Right lobe of liver (tissue), 6 donors: ENCODE results near the gene GNG5. TPM values are rescaled to one million over a fixed set of nuclear protein-coding genes. Genes with fewer than 3 reads are reported as not detected.

Source experiments
- ATAC-seq, 4 donors: fragments of 200-7000 bp; cut with Tn5 transposase; one replicate each; pipeline ENCODE4 v1.9.1; 2020; ENCODE audit warnings: mild to moderate bottlenecking in 4 of 4, moderate library complexity in 4 of 4
- DNase-seq, 3 donors: peaks; one replicate each; pipeline ENCODE4 v3.0.0-alpha.2; 2020
- H3K27ac ChIP-seq, 3 donors: fragments of 200-600 bp; one replicate each; pipeline ENCODE4 v1.8.0; 2022
- H3K27me3 ChIP-seq, 2 donors: fragments of 200-600 bp; one replicate each; pipeline ENCODE4 v1.8.0; 2022
- H3K36me3 ChIP-seq, 4 donors: fragments of 200-600 bp; sonication (generic) in 1 of 4; one replicate each; pipeline versions ENCODE4 v1.5.1 to v1.8.0; 2017 to 2022; ENCODE audit warnings: control low read depth in 1 of 4
- H3K4me1 ChIP-seq, 4 donors: fragments of 200-600 bp; sonication (generic) in 1 of 4; one replicate each; pipeline versions ENCODE4 v1.5.1 to v1.8.0; 2017 to 2022; ENCODE audit warnings: control low read depth in 1 of 4
- H3K4me3 ChIP-seq, 3 donors: fragments of 200-600 bp; one replicate each; pipeline ENCODE4 v1.8.0; 2022
- H3K9me3 ChIP-seq, 4 donors: fragments of 200-600 bp; sonication (generic) in 1 of 4; one replicate each; pipeline versions ENCODE4 v1.5.1 to v1.8.0; 2017 to 2022; ENCODE audit warnings: control low read depth in 1 of 4
- POLR2A ChIP-seq: fragments of 450-650 bp; IDR thresholded peaks from one replicate; pipeline ENCODE4 v1.6.1; 2017; ENCODE audit warnings: antibody characterized with exemption, mild to moderate bottlenecking
- WGBS: methylation state at CpG from one replicate; pipeline ENCODE4 v1.1.6; 2018; ENCODE audit warnings: low coverage, low lambda C conversion rate; ENCODE audit not compliant: insufficient coverage; ENCODE audit errors: missing lambda C conversion rate; 5-methylcytosine and 5-hydroxymethylcytosine counted together
- intact Hi-C, 2 donors: fragments of 100-400 bp; cut with DNase I; formaldehyde crosslinking; loops; one replicate each; pipeline versions ENCODE4 v1.11.2 to v1.14.1; 2022
- total RNA-seq, 6 experiments: library from RNA; depleted of rRNA in 2 of 6; stranded (reverse); fragments of >200 nt in 2 of 6; fragmentation: NEBNext Ultra II Directional in 3 of 6; extraction: Animal tissue kit (Norgen Biotek cat#: 25700) in 3 of 6; gene quantifications; one replicate each; pipeline versions ENCODE4 v1.1.0 to v1.2.4, GENCODE V29; 2016 to 2023
- TF ChIP-seq, protein P1 (sequence below), 4 donors: fragments of 200-600 bp in 3 of 4; fragments of 450-650 bp in 1 of 4; IDR thresholded peaks; one replicate each; pipeline versions ENCODE4 v1.5.1 to v1.8.0; 2016 to 2022; ENCODE audit warnings: antibody characterized with exemption in 4 of 4, mild to moderate bottlenecking in 2 of 4
- donor health status: DM: no; HTN: yes; CAD: no.
- donor health status: DM: no; HTN: no; CAD: no.
- donor health status: DM: no; HTN: no; CAD: no.
- donor health status: DM: no; HTN: yes; CAD: no.
- donor health status: DM: no; HTN: yes; CAD: no.

The GNG5 gene
- total RNA-seq, 6 experiments from 2014 or later = 44.5 to 85.0 (median 54.6) TPM

DNA sequence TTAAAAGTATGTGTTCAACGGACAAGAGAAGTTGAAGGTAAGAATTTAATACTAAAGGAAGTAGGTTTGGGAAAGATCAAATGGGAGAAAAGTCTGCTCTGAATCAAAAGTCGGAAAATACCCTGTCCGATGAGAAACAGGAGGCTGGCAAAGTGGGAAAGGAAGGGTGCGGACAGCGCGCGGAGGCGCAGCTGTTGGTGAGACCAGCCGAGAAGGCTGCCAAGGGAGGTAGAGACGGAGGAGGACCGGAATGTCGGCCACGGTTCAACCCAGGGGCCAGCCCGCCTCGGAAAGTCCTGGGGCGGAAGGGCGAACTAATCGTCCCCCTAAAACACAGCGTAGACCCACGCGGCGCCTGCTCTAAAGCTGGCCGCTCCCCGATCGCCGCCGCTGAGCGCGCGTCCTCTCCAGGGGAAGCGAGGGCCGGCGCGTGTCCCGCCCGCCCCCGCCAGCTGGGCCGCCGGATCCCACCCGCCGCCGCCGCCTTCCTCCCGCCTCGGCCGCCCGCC is 834 bp downstream of the GNG5 start:
- Histone ChIP-seq H3K4me1 (peaks cover 0 to 47% (median 6%) of the 10 kb centered on the region in 4 donors), H3K36me3 (peaks cover 0 to 6% (median under 1%) of the 10 kb centered on the region in 4 donors), H3K27ac (peak overlapping the region; percentile 97 to 99 (median 98)), H3K4me3 (peak overlapping the region; percentile 68 to 90 (median 85)), H3K27me3 (no peaks in the 10 kb centered on the region), H3K9me3 (no peaks in the 10 kb centered on the region)
- TF ChIP-seq, protein P1, sequence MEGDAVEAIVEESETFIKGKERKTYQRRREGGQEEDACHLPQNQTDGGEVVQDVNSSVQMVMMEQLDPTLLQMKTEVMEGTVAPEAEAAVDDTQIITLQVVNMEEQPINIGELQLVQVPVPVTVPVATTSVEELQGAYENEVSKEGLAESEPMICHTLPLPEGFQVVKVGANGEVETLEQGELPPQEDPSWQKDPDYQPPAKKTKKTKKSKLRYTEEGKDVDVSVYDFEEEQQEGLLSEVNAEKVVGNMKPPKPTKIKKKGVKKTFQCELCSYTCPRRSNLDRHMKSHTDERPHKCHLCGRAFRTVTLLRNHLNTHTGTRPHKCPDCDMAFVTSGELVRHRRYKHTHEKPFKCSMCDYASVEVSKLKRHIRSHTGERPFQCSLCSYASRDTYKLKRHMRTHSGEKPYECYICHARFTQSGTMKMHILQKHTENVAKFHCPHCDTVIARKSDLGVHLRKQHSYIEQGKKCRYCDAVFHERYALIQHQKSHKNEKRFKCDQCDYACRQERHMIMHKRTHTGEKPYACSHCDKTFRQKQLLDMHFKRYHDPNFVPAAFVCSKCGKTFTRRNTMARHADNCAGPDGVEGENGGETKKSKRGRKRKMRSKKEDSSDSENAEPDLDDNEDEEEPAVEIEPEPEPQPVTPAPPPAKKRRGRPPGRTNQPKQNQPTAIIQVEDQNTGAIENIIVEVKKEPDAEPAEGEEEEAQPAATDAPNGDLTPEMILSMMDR (IDR thresholded peaks at IDR 0.05) = no peak
- no peak for TF ChIP-seq POLR2A
- ATAC-seq (peak; percentile 47 to 65 (median 60)), DNase-seq (peak in 2 of 3 donors; percentile 69 to 80)
- under 1% methylated on average over 17 of the region's 47 CpGs for WGBS
- intact Hi-C loops = loop anchor here in 1 of 2 donors (10.0 kb wide), 1 partner anchor 69 kb away; the partner anchor contains the start of gene CTBS

DNA sequence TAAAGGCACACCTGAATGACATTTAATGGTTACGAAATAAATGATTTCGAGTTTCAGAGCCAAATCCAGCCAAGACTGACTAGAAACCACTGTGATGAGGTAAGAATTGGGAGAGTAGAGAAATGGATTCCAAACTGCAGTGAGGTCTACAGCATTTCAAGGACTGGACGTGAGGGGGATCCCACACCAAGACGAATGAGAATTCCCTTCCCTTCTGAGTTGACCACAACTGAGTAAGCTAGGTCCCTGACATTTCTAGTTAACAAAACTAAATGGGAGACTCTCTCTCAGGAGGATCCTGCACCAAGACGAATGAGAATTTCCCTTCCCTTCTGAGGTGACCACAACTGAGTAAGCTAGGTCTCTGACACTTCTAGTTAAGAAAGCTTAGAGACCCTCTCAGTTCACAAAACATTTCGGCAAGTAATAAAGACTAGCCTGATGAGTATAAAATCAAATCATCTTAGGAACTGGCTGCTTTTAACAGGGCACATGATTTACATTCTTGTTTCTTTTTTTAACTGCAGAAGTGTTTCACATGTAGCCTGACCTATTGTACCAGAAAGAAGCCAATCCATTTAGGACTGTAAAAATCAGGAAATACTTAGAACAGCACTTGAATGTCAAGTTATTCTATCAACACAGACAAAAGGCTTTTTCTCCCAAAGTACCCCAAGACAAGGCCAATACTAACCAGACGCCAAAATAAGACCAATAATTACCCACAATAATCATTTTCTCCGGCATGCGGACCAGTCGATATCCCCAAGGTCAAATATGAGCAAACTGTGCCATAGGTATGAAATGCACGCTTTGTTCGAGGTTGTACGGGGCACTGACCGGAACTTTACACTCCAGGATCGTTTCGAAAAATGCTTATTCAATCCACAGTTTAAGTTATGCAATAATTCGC is 1.5 kb downstream of the GNG5 start:
- Histone ChIP-seq H3K4me1 (peaks cover 0 to 47% (median 6%) of the 10 kb centered on the region in 4 donors), H3K27ac (peak overlapping the region; percentile 97 to 99 (median 98)), H3K36me3 (peaks cover 0 to 13% (median 4%) of the 10 kb centered on the region in 4 donors), H3K9me3 (no peaks in the 10 kb centered on the region), H3K4me3 (peak overlapping the region; percentile 68 to 90 (median 85)), H3K27me3 (no peaks in the 10 kb centered on the region)
- intact Hi-C loops = loop anchor here in 1 of 2 donors (10.0 kb wide), 1 partner anchor 70 kb away; the partner anchor contains the start of gene CTBS
- ATAC-seq (peak in 3 of 4 donors; percentile 7 to 46 (median 22)), DNase-seq (peak in 1 of 3 donors; percentile 58)
- peak; percentile 48 for TF ChIP-seq POLR2A
- TF ChIP-seq, protein P1 (IDR thresholded peaks at IDR 0.05) = no peak
- 3% methylated on average over 17 of the region's 17 CpGs for WGBS

DNA sequence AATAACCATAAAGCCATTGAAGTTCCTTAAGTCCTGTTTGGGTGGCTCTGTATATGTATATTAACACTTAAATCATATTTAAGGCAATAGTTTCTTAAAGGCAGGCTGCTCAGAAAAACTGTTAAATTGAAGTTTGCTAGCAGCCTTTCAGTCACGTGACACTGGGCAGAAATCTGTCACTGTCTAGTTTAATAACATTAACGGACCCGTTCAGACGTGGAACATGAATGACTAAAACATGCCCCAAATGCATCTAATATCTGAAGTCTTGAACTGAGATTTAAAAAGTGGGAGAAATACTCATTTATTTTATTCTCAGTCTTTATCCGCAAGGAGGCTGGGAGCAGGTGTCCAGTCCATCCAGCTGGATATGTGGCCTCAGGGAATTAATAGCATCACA is 3.5 kb downstream of the GNG5 start:
- ATAC-seq (no peak), DNase-seq (no peak)
- 37% methylated on average over 5 of the region's 5 CpGs for WGBS
- Histone ChIP-seq H3K9me3 (no peaks in the 10 kb centered on the region), H3K36me3 (peaks cover 2 to 30% (median 12%) of the 10 kb centered on the region in 4 donors), H3K4me1 (peaks cover 0 to 46% (median 11%) of the 10 kb centered on the region in 4 donors), H3K4me3 (no peak overlapping the region), H3K27ac (no peak overlapping the region), H3K27me3 (no peaks in the 10 kb centered on the region)
- intact Hi-C loops = loop anchor here in 1 of 2 donors (10.0 kb wide), 1 partner anchor 72 kb away; the partner anchor contains the start of gene CTBS
- TF ChIP-seq POLR2A = no peak
- TF ChIP-seq, protein P1 (IDR thresholded peaks at IDR 0.05) = no peak

DNA sequence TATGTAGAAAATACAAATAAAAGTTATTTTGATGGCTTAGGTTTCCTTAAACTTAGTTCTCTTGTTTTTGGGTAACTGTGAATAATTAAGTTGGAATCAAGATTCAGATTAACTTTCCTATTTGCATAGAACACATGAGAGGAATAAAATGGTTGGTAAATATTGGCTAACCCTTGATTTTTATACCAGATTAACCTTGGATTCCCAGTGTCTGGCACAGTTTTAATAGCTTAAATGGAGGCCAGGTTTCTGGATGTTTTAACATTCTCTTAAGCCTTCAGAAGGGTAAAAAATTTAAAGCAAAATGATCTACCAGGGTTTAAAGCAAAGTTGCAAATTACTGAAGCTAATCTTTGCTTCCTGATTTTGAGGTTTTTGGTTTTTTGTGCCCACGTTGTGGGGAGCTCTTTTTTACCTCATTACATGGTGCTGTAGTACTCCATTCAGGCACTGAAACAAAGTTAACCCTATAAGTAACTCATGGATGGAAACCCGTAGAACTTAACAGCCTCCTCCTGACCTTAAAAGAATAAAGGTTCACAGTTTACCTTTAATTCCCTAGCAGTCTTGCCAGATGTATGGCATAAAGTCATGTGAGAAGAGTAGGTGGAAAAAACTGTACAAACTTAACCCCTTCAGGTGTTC is 8.6 kb downstream of the GNG5 start:
- H3K36me3 ChIP-seq = peaks cover 3 to 52% (median 27%) of the 10 kb centered on the region in 4 donors
- no peak for DNase-seq
- H3K27me3 ChIP-seq = no peaks in the 10 kb centered on the region
- intact Hi-C loops = no loop called here
- WGBS = 35% methylated on average over 2 of the region's 2 CpGs
- H3K4me3 ChIP-seq = no peak overlapping the region
- peak in 3 of 4 donors; percentile 49 to 63 (median 57) for ATAC-seq
- peak overlapping the region in 1 of 3 donors; percentile 7 for H3K27ac ChIP-seq
- H3K9me3 ChIP-seq = no peaks in the 10 kb centered on the region
- peaks cover 0 to 41% (median 11%) of the 10 kb centered on the region in 4 donors for H3K4me1 ChIP-seq
- TF ChIP-seq, protein P1 (IDR thresholded peaks at IDR 0.05) = no peak
- TF ChIP-seq POLR2A = no peak
